H1 (cell line): ENCODE results near the gene TMEM121B.

Source experiments
- CEBPB ChIP-seq: IDR thresholded peaks from 2 replicates; pipeline ENCODE4 v1.6.1; 2012; ENCODE audit warnings: low read depth, low read length
- CTCF ChIP-seq, 3 experiments: IDR thresholded peaks; 1 replicate in 2 of 3; 2 replicates in 1 of 3; pipeline versions ENCODE4 v1.5.1 to v1.6.1; 2011; ENCODE audit warnings: low read length in 3 of 3, mild to moderate bottlenecking in 3 of 3, inconsistent platforms in 2 of 3, low read depth in 1 of 3, moderate library complexity in 1 of 3; ENCODE audit not compliant: insufficient read depth in 1 of 3; ENCODE audit errors: control extremely low read depth in 1 of 3
- EGR1 ChIP-seq: IDR thresholded peaks from 2 replicates; pipeline ENCODE4 v1.6.1; 2011; ENCODE audit warnings: low read depth, low read length, borderline replicate concordance
- EP300 ChIP-seq, 2 experiments: IDR thresholded peaks; 1 replicate in 1 of 2; 2 replicates in 1 of 2; pipeline ENCODE4 v1.6.1; 2011 to 2012; ENCODE audit warnings: low read depth in 2 of 2, low read length in 2 of 2, mild to moderate bottlenecking in 2 of 2, borderline replicate concordance in 1 of 2, inconsistent platforms in 1 of 2, moderate library complexity in 1 of 2
- GABPA ChIP-seq: IDR thresholded peaks from 2 replicates; pipeline ENCODE4 v1.6.1; 2011; ENCODE audit warnings: mild to moderate bottlenecking, low read length, moderate library complexity, borderline replicate concordance; ENCODE audit not compliant: insufficient read depth
- MAX ChIP-seq: IDR thresholded peaks from 2 replicates; pipeline ENCODE4 v1.6.1; 2012; ENCODE audit warnings: inconsistent platforms
- POLR2A ChIP-seq, 2 experiments: IDR thresholded peaks; 1 replicate in 1 of 2; 2 replicates in 1 of 2; pipeline ENCODE4 v1.6.1; 2011; ENCODE audit warnings: low read depth in 2 of 2, low read length in 2 of 2, mild to moderate bottlenecking in 2 of 2; ENCODE audit errors: control extremely low read depth in 1 of 2
- POLR2AphosphoS5 ChIP-seq: IDR thresholded peaks from 2 replicates; pipeline ENCODE4 v1.6.1; 2011; ENCODE audit warnings: low read depth, low read length

GRCh38 chr22:17109113-17109865 lies 11.9 kb downstream of the TMEM121B start:
- TF ChIP-seq EP300 (IDR thresholded peaks at IDR 0.05; ENCODE audit: borderline replicate concordance in 1 of 2, low read depth in 2 of 2, low read length in 2 of 2) (no peak), EGR1 (no peak), POLR2A (IDR thresholded peaks at IDR 0.05; ENCODE audit: control extremely low read depth in 1 of 2, low read depth in 2 of 2, low read length in 2 of 2) (no peak), CTCF (IDR thresholded peaks at IDR 0.05; ENCODE audit: control extremely low read depth in 1 of 3, insufficient read depth in 1 of 3, low read depth in 1 of 3, low read length in 3 of 3) (no peak), POLR2AphosphoS5 (no peak), GABPA (no peak), CEBPB (no peak), MAX (no peak)
